Naive thymus-derived CD8-positive, alpha-beta T cell (primary cell): ENCODE data around the gene CH25H. TPM values are rescaled to one million over a fixed set of nuclear protein-coding genes. Genes with fewer than 3 reads are reported as not detected.

ENCODE experiments used
- ATAC-seq, 2 donors: fragments of 150-1000 bp; cut with Tn5 transposase in 1 of 2; sonication (Bioruptor Pico), chemical (Tn5 transposase) in 1 of 2; 1 replicate in 1 of 2; 2 replicates in 1 of 2; pipeline ENCODE4 v1.10.0; 2021; ENCODE audit warnings: mild to moderate bottlenecking in 2 of 2, moderate library complexity in 2 of 2
- POLR2A ChIA-PET: fragments of 350-600 bp; sonication (Branson Sonifier 250); formaldehyde crosslinking; loops from one replicate; lab custom pipeline; 2021; ENCODE audit warnings: antibody characterized with exemption; lab: Charles Lee
- DNase-seq, 10 donors: peaks; one replicate each; pipeline versions ENCODE4 v3.0.0 to v3.0.0-alpha.2; 2020 to 2022
- H3K27ac Mint-ChIP-seq, 10 donors: one replicate each; pipeline ENCODE4 v1.8.0; 2020 to 2022; ENCODE audit warnings: mild to moderate bottlenecking in 10 of 10, mixed read lengths in 10 of 10, moderate library complexity in 4 of 10, inconsistent platforms in 1 of 10
- H3K27me3 Mint-ChIP-seq, 5 donors: one replicate each; pipeline ENCODE4 v1.8.0; 2021 to 2022; ENCODE audit warnings: mixed read lengths in 5 of 5
- H3K36me3 Mint-ChIP-seq, 3 donors: one replicate each; pipeline ENCODE4 v1.8.0; 2020 to 2022; ENCODE audit warnings: mixed read lengths in 3 of 3, mild to moderate bottlenecking in 2 of 3, inconsistent platforms in 1 of 3
- H3K4me1 Mint-ChIP-seq, 4 donors: one replicate each; pipeline ENCODE4 v1.8.0; 2021 to 2022; ENCODE audit warnings: mixed read lengths in 4 of 4
- H3K4me3 Mint-ChIP-seq, 10 donors: one replicate each; pipeline ENCODE4 v1.8.0; 2020 to 2022; ENCODE audit warnings: mild to moderate bottlenecking in 10 of 10, mixed read lengths in 10 of 10, moderate library complexity in 6 of 10, inconsistent platforms in 1 of 10
- H3K9me3 Mint-ChIP-seq, 9 donors: one replicate each; pipeline ENCODE4 v1.8.0; 2020 to 2022; ENCODE audit warnings: mixed read lengths in 9 of 9, mild to moderate bottlenecking in 3 of 9, inconsistent platforms in 1 of 9, moderate library complexity in 1 of 9
- polyA plus RNA-seq, 3 donors: library from polyadenylated mRNA; unstranded; fragments of 300-500 nt; fragmentation: Illumina TruSeq; gene quantifications; one replicate each; pipeline ENCODE4 v1.2.3, GENCODE V29; 2021
- total RNA-seq, 8 experiments: library from RNA in 2 of 8; stranded (reverse) in 2 of 8; gene quantifications; one replicate each; pipeline ENCODE4 v1.2.3 and lab custom pipeline; 2021 to 2026

The CH25H gene
- total and polyA plus RNA-seq, 5 experiments from 2014 or later: 0.28 to 0.82 TPM; not detected in 3

DNA sequence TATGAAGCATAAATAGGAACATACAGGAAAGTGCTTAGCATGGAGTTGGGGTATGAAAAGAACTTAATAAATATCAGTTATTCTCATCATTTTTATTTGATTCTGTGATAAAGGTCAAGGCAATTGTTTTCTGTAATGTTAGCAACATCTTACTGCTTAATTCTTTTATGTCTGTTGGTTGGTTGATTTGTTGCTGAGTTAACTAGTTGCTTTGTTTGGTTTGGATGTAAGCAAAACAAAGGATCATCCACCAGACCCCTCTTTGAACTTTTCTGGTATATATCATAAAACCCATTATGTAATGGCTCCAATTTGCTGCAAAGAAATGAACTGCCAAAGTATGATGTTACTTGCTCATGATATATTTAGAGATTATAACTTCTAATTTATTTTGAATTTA is 44.5 kb downstream of the CH25H start:
- H3K27ac Mint-ChIP-seq: no peak overlapping the region
- H3K4me1 Mint-ChIP-seq: peaks cover 8 to 17% (median 16%) of the 10 kb centered on the region in 4 donors
- H3K27me3 Mint-ChIP-seq: peaks cover 0 to 12% (median 6%) of the 10 kb centered on the region in 5 donors
- POLR2A ChIA-PET: no interaction called here
- H3K4me3 Mint-ChIP-seq: no peak overlapping the region
- DNase-seq (no peak), ATAC-seq (no peak)
- no peaks in the 10 kb centered on the region for H3K36me3 Mint-ChIP-seq
- H3K9me3 Mint-ChIP-seq: no peaks in the 10 kb centered on the region

DNA sequence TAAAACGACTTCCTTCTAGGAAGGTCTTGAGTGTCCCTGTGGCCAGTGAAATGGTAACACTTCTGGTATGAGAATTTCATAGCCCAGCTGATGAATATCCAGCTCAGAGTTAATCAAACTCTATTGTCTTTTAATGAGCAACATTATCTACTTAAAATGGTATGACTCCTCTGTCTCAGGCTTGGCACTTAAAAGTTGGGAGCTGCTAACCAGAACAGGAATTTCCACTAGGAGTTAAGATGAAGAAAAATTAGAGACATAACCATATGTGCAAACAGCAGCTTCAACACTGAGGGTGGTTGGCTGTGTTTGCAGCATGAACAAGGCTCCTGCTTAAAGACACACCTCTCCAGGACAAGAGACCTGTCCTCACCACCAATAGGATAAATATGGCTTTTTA is 46.8 kb downstream of the CH25H start:
- H3K9me3 Mint-ChIP-seq: no peaks in the 10 kb centered on the region
- ATAC-seq (no peak), DNase-seq (no peak)
- no peaks in the 10 kb centered on the region for H3K36me3 Mint-ChIP-seq
- H3K4me3 Mint-ChIP-seq: no peak overlapping the region
- H3K27me3 Mint-ChIP-seq: peaks cover 2 to 16% (median 9%) of the 10 kb centered on the region in 5 donors
- peaks cover 8 to 23% (median 16%) of the 10 kb centered on the region in 4 donors for H3K4me1 Mint-ChIP-seq
- no peak overlapping the region for H3K27ac Mint-ChIP-seq
- POLR2A ChIA-PET: no interaction called here

DNA sequence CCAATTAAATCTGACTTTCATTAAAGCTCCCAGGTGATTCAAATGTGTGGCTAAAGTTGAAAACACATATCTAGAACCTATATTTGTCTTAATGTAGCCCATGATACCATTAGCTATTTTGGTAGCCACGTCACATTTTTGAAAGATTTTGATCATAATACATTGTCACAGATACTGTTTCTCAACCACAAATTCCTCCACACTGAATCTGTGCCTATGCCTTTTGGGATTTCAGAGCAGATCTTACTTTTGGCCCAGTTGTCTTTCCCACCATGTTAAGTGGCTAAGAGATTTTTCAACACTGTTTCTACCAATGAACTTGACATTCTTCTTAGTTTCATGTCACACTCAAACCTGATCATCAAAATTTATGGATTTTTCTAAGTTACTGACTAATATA is 47.4 kb downstream of the CH25H start:
- H3K9me3 Mint-ChIP-seq: no peaks in the 10 kb centered on the region
- POLR2A ChIA-PET: no interaction called here
- no peak overlapping the region for H3K27ac Mint-ChIP-seq
- no peak for ATAC-seq
- H3K4me1 Mint-ChIP-seq: peaks cover 8 to 23% (median 16%) of the 10 kb centered on the region in 4 donors
- DNase-seq: no peak
- peaks cover 2 to 20% (median 9%) of the 10 kb centered on the region in 5 donors for H3K27me3 Mint-ChIP-seq
- no peak overlapping the region for H3K4me3 Mint-ChIP-seq
- H3K36me3 Mint-ChIP-seq: no peaks in the 10 kb centered on the region

DNA sequence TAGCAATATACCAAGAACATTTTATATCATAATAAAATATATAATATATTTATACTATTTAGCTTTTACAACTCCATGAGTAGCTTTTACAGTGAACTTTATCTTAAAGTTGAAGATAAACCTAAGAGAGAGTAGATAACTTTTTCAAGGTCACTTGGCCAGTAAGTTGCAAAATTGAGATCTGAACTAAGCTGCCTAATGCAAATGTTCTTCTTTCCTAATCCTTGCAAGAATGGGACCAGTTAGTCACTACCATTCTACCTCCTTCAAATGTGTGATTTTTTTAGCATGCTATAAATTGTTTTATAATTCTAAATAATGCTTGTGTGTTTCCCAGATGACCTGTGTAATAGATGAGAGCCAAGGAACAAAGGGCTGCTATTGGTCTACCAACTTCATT is 47.8 kb downstream of the CH25H start:
- H3K36me3 Mint-ChIP-seq: no peaks in the 10 kb centered on the region
- POLR2A ChIA-PET: no interaction called here
- no peak overlapping the region for H3K4me3 Mint-ChIP-seq
- DNase-seq (no peak), ATAC-seq (no peak)
- no peak overlapping the region for H3K27ac Mint-ChIP-seq
- peaks cover 8 to 20% (median 12%) of the 10 kb centered on the region in 4 donors for H3K4me1 Mint-ChIP-seq
- H3K9me3 Mint-ChIP-seq: no peaks in the 10 kb centered on the region
- peaks cover 0 to 16% (median 8%) of the 10 kb centered on the region in 5 donors for H3K27me3 Mint-ChIP-seq

DNA sequence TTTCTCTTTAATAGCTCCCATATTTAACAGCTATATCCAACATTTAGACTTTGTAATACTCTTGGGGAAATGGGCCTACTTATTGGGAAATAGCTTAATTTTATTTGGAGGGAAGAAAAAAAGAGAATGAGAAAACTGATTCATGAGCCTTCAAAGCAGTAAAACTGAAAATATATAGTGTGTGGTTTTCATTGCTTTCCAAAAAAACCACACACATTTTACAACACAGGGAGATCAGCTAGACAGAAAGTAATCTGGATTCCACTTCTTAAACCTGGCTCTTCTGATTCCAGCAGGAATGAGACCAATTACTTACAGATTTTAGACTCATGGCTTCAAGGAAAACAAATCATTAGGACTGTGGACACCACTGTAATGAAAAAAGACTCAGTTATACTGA is 48.7 kb downstream of the CH25H start:
- no peak for DNase-seq
- Mint-ChIP-seq H3K9me3 (no peaks in the 10 kb centered on the region), H3K27me3 (peaks cover 0 to 16% (median 8%) of the 10 kb centered on the region in 5 donors), H3K4me3 (no peak overlapping the region), H3K4me1 (peaks cover 2 to 11% (median 3%) of the 10 kb centered on the region in 4 donors), H3K36me3 (no peaks in the 10 kb centered on the region), H3K27ac (no peak overlapping the region)
- ATAC-seq: no peak
- POLR2A ChIA-PET: no interaction called here

DNA sequence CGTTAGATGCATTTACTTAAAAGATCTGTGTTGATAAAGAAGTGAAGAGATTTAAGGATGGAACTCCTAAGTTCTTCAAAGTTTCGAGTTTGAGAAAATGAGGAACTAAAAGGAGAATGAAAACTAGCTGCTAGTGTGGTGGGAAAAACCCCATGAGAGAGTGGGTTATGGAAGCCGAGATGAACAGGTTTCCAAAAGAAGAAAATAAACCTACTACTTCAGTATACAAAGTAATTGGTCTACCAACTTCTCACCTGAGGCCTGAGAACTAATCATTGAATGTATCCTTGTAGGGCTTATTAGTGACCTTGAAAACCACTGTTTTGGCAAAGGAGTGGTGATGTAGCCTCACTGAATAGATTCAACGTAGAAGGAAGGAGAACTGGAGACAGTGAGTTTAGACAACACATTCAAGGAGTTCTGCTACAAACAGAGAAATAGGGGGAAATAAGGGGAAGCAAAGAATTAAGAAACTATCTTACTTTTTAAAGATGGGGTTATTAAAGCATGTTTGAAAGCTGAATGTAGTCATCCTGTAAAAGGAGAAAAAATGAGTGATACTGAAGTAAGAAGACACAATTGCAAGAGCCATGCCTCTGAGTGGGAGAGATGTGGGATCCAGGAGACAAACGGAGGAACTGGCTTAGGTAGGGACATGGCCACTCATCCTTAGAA is 50.8 kb downstream of the CH25H start:
- Mint-ChIP-seq H3K36me3 (no peaks in the 10 kb centered on the region), H3K27me3 (peaks cover 3 to 16% (median 8%) of the 10 kb centered on the region in 5 donors), H3K9me3 (no peaks in the 10 kb centered on the region), H3K4me1 (peaks cover 0 to 6% (median under 1%) of the 10 kb centered on the region in 4 donors), H3K4me3 (no peak overlapping the region), H3K27ac (no peak overlapping the region)
- no peak for DNase-seq
- no peak for ATAC-seq
- POLR2A ChIA-PET: no interaction called here

Other genes starting within 250 kb of the CH25H start
- 1 to 10 TPM; 4.2 to 5.6 TPM for gene FAS, start 216.5 kb downstream of the CH25H start, total RNA-seq
- gene FAS, start 216.5 kb downstream of the CH25H start, polyA plus RNA-seq: 1 to 10 TPM; 1.2 to 9.0 (median 2.6) TPM
- gene LIPA, start 44.5 kb upstream of the CH25H start, total RNA-seq: 10 to 100 TPM; 31.2 to 38.4 TPM
- gene LIPA, start 44.5 kb upstream of the CH25H start, polyA plus RNA-seq: 100 to 1,000 TPM in 1 of 3 donors, 10 to 100 TPM in 2; 86.7 to 102 (median 88.6) TPM
- gene IFIT2, start 94.7 kb upstream of the CH25H start, total RNA-seq: 1 to 10 TPM; 5.6 to 7.0 TPM
- 1 to 10 TPM; 3.7 to 7.0 (median 5.7) TPM for gene IFIT2, start 94.7 kb upstream of the CH25H start, polyA plus RNA-seq
- gene IFIT3, start 120.7 kb upstream of the CH25H start, total RNA-seq: under 1 TPM; 0.57 to 0.58 TPM
- gene IFIT3, start 120.7 kb upstream of the CH25H start, polyA plus RNA-seq: 1 to 10 TPM; 1.0 to 3.2 (median 2.6) TPM
- gene IFIT1B, start 170.7 kb upstream of the CH25H start, total RNA-seq: not detected
- not detected for gene IFIT1B, start 170.7 kb upstream of the CH25H start, polyA plus RNA-seq
- gene IFIT1, start 185.3 kb upstream of the CH25H start, total RNA-seq: 1 to 10 TPM; 2.9 to 3.7 TPM
- 1 to 10 TPM; 1.0 to 6.9 (median 2.9) TPM for gene IFIT1, start 185.3 kb upstream of the CH25H start, polyA plus RNA-seq
- gene IFIT5, start 207.3 kb upstream of the CH25H start, total RNA-seq: 10 to 100 TPM; 22.0 to 23.4 TPM
- 10 to 100 TPM in 2 of 3 donors, 1 to 10 TPM in 1; 9.0 to 10.6 (median 10.3) TPM for gene IFIT5, start 207.3 kb upstream of the CH25H start, polyA plus RNA-seq